ELF-1 (cell line): ENCODE measurements around the gene RIPPLY3.

ENCODE experiments used
- DNase-seq: peaks from one replicate; pipeline ENCODE4 v3.0.0-alpha.2; 2016; ENCODE audit warnings: low read depth, low spot score

Gene RIPPLY3

GRCh38 chr21:37060296-37060695 lies 53.8 kb downstream of the RIPPLY3 start:
- peak; percentile 65 for DNase-seq

GRCh38 chr21:37061926-37062592 lies 55.6 kb downstream of the RIPPLY3 start:
- DNase-seq: peak; percentile 8

- no peak for DNase-seq
Observed at GRCh38 chr21:37062593-37062935, 56.1 kb downstream of the RIPPLY3 start.

GRCh38 chr21:37063433-37063832 lies 56.9 kb downstream of the RIPPLY3 start:
- DNase-seq: no peak

- no peak for DNase-seq
Observed at GRCh38 chr21:37064841-37065240, 58.3 kb downstream of the RIPPLY3 start.

- no peak for DNase-seq
Observed at GRCh38 chr21:37065561-37066177, 59.2 kb downstream of the RIPPLY3 start.
